ENCODE measurements around the gene MYO3A. TPM values are rescaled to one million over a fixed set of nuclear protein-coding genes. Genes with fewer than 3 reads are reported as not detected.

MYO3A gene
- total and polyA plus RNA-seq, 2 of the 4 experiments (the other 2 are of a cell fraction), result not detected

DNA sequence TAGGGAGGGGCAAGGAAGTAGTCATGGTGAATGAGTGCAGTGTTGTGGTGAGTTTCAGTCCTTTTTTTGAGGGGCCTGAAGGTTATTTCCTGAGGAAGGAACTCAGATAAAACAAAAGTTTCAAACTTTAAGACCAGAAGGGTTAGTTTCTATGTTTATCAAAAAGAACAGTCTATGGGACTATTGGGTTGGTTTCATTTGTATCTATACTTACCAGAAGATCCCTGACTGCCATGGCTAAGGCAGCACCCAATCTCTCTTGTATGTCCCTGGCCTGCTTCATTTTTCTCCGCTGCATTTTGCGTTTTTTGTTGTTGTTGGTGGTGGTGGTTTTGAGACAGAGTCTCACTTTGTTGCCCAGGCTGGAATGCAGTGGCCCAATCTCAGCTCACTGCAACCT is 263.2 kb downstream of the MYO3A start:
- intact Hi-C loops (cut with micrococcal nuclease) (no loop called here), in situ Hi-C loops (cut with MboI; ENCODE audit: low sequenced_read_pairs) (no loop called here), dilution Hi-C loops (cut with HindIII; ENCODE audit: low sequenced_read_pairs, unreplicated experiment) (no loop called here)
- H3K36me3 ChIP-seq (ENCODE audit: control insufficient read depth, insufficient read depth, low read length), result no peaks in the 10 kb centered on the region
- no peak overlapping the region for H2AK5ac ChIP-seq (ENCODE audit: low read depth, low read length)
- no peak overlapping the region for H3K4ac ChIP-seq (ENCODE audit: low read depth, low read length)
- ChIA-PET POLR2A (ENCODE audit: unreplicated experiment) (no interaction called here), CTCF (no interaction called here)
- ATAC-seq (ENCODE audit: low read depth), result no peak
- no peaks in the 10 kb centered on the region for H4K20me1 ChIP-seq (ENCODE audit: insufficient read depth, low read length)
- H3K14ac ChIP-seq (replicated peaks; ENCODE audit: low read depth, low read length), result no peak overlapping the region
- no CpG with 5 or more reads among the region's 2 CpGs for WGBS, 2 experiments (ENCODE audit: extremely low coverage in 2 of 2, insufficient read length in 1 of 2)
- H2BK20ac ChIP-seq (ENCODE audit: low read depth, low read length), result no peak overlapping the region
- H3K23ac ChIP-seq (ENCODE audit: low read depth, low read length), result no peak overlapping the region
- H3K9me3 ChIP-seq (ENCODE audit: control insufficient read depth, insufficient read depth, low read length), result peaks cover 14% of the 10 kb centered on the region
- no peak overlapping the region for H3K4me2 ChIP-seq (ENCODE audit: low read depth, low read length)
- TF ChIP-seq RAD21 (IDR thresholded peaks at IDR 0.05; ENCODE audit: low read length) (no peak), BHLHE40 (IDR thresholded peaks at IDR 0.05; ENCODE audit: low read depth, low read length) (no peak), CHD1 (IDR thresholded peaks at IDR 0.05; ENCODE audit: low read depth, low read length) (no peak), NFE2L2 (IDR thresholded peaks at IDR 0.05; ENCODE audit: low read depth, low read length) (no peak), MXI1 (IDR thresholded peaks at IDR 0.05; ENCODE audit: borderline replicate concordance, low read depth, low read length) (no peak), RFX5 (IDR thresholded peaks at IDR 0.05; ENCODE audit: low read depth, low read length) (no peak), FOS (IDR thresholded peaks at IDR 0.05; ENCODE audit: low read depth, low read length) (no peak)
- TF ChIP-seq, protein P1, sequence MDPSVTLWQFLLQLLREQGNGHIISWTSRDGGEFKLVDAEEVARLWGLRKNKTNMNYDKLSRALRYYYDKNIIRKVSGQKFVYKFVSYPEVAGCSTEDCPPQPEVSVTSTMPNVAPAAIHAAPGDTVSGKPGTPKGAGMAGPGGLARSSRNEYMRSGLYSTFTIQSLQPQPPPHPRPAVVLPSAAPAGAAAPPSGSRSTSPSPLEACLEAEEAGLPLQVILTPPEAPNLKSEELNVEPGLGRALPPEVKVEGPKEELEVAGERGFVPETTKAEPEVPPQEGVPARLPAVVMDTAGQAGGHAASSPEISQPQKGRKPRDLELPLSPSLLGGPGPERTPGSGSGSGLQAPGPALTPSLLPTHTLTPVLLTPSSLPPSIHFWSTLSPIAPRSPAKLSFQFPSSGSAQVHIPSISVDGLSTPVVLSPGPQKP (IDR thresholded peaks at IDR 0.05; ENCODE audit: borderline replicate concordance, low read depth, low read length), result no peak
- TF ChIP-seq, protein P2, sequence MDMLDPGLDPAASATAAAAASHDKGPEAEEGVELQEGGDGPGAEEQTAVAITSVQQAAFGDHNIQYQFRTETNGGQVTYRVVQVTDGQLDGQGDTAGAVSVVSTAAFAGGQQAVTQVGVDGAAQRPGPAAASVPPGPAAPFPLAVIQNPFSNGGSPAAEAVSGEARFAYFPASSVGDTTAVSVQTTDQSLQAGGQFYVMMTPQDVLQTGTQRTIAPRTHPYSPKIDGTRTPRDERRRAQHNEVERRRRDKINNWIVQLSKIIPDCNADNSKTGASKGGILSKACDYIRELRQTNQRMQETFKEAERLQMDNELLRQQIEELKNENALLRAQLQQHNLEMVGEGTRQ (IDR thresholded peaks at IDR 0.05; ENCODE audit: low read depth, low read length), result no peak
- no peak overlapping the region for H3K56ac ChIP-seq (ENCODE audit: extremely low read depth, insufficient read depth, low read length)
- no peak overlapping the region for H2AK9ac ChIP-seq (replicated peaks; ENCODE audit: low read depth, low read length, poor library complexity)
- H3K18ac ChIP-seq (ENCODE audit: low read depth, low read length), result no peak overlapping the region
- H2BK5ac ChIP-seq (ENCODE audit: low read depth, low read length, poor library complexity, severe bottlenecking), result no peak overlapping the region
- H2BK15ac ChIP-seq (ENCODE audit: low read depth, low read length), result no peak overlapping the region
- H3K27ac ChIP-seq (ENCODE audit: insufficient read depth, low read length), result no peak overlapping the region
- no peaks in the 10 kb centered on the region for H3K9me1 ChIP-seq (ENCODE audit: insufficient read depth, low read length)
- no peak overlapping the region for H4K8ac ChIP-seq (ENCODE audit: low read depth in 2 of 2, low read length in 2 of 2)
- H3K27me3 ChIP-seq (ENCODE audit: control insufficient read depth, insufficient read depth, low read length), result no peaks in the 10 kb centered on the region
- H3K9ac ChIP-seq (ENCODE audit: low read depth, low read length), result no peak overlapping the region
- H3K4me1 ChIP-seq (ENCODE audit: control insufficient read depth, insufficient read depth, low read length), result no peaks in the 10 kb centered on the region
- no peak overlapping the region for H4K91ac ChIP-seq (ENCODE audit: insufficient read depth, low read depth, low read length)
- no peak overlapping the region for H2BK120ac ChIP-seq (ENCODE audit: low read depth, low read length)
- H4K5ac ChIP-seq (ENCODE audit: low read depth, low read length), result no peak overlapping the region
- BruUV-seq (replicated peaks), result no TSS peak
- DNase-seq, result no peak
- no peak overlapping the region for H2AFZ ChIP-seq (replicated peaks; ENCODE audit: low read length, poor library complexity)
- no peaks in the 10 kb centered on the region for H3K79me1 ChIP-seq (ENCODE audit: low read depth in 1 of 2, low read length in 2 of 2)
- H3K4me3 ChIP-seq (ENCODE audit: insufficient read depth, low read depth, low read length), result no peak overlapping the region
